IPS-15b (cell line): ENCODE measurements around the gene GRIN2A.

Experiments used
- H3K27me3 ChIP-seq: one replicate; pipeline ENCODE4 v1.6.1; 2013; ENCODE audit warnings: low read length; ENCODE audit not compliant: control insufficient read depth, insufficient read depth
- H3K36me3 ChIP-seq: one replicate; pipeline ENCODE4 v1.6.1; 2013; ENCODE audit warnings: low read length; ENCODE audit not compliant: control insufficient read depth, insufficient read depth
- H3K4me1 ChIP-seq: one replicate; pipeline ENCODE4 v1.6.1; 2013; ENCODE audit warnings: mild to moderate bottlenecking, low read length; ENCODE audit not compliant: control insufficient read depth, insufficient read depth
- H3K4me3 ChIP-seq: one replicate; pipeline ENCODE4 v1.5.1; 2013; ENCODE audit warnings: low read depth, low read length
- H3K9ac ChIP-seq: one replicate; pipeline ENCODE4 v1.6.1; 2013; ENCODE audit warnings: low read depth, mild to moderate bottlenecking, low read length
- H3K9me3 ChIP-seq: one replicate; pipeline ENCODE4 v1.6.1; 2013; ENCODE audit warnings: mild to moderate bottlenecking, low read length; ENCODE audit not compliant: control insufficient read depth, insufficient read depth

Gene GRIN2A

GRCh38 chr16:10180771-10181163, 1.5 kb downstream of the GRIN2A start:
- Histone ChIP-seq H3K27me3 (peaks cover 74% of the 10 kb centered on the region), H3K9me3 (no peaks in the 10 kb centered on the region), H3K36me3 (no peaks in the 10 kb centered on the region), H3K9ac (no peak overlapping the region), H3K4me1 (no peaks in the 10 kb centered on the region), H3K4me3 (peak overlapping the region; percentile 85)

GRCh38 chr16:10180042-10180770, 2.0 kb downstream of the GRIN2A start:
- Histone ChIP-seq H3K36me3 (no peaks in the 10 kb centered on the region), H3K4me1 (no peaks in the 10 kb centered on the region), H3K27me3 (peaks cover 69% of the 10 kb centered on the region), H3K9ac (no peak overlapping the region), H3K4me3 (peak overlapping the region; percentile 85), H3K9me3 (no peaks in the 10 kb centered on the region)

GRCh38 chr16:10178526-10178925, 3.7 kb downstream of the GRIN2A start:
- H3K9ac ChIP-seq, result no peak overlapping the region
- H3K36me3 ChIP-seq, result no peaks in the 10 kb centered on the region
- H3K4me3 ChIP-seq, result no peak overlapping the region
- H3K27me3 ChIP-seq, result peaks cover 52% of the 10 kb centered on the region
- H3K9me3 ChIP-seq, result no peaks in the 10 kb centered on the region
- H3K4me1 ChIP-seq, result no peaks in the 10 kb centered on the region

- Histone ChIP-seq H3K9ac (no peak overlapping the region), H3K9me3 (no peaks in the 10 kb centered on the region), H3K36me3 (no peaks in the 10 kb centered on the region), H3K4me1 (no peaks in the 10 kb centered on the region), H3K27me3 (peaks cover 48% of the 10 kb centered on the region), H3K4me3 (no peak overlapping the region)
Measured at GRCh38 chr16:10178080-10178479, 4.1 kb downstream of the GRIN2A start.

GRCh38 chr16:10172848-10173655, 9.2 kb downstream of the GRIN2A start:
- H3K36me3 ChIP-seq, result no peaks in the 10 kb centered on the region

GRCh38 chr16:10171221-10171620, 11.0 kb downstream of the GRIN2A start:
- H3K27me3 ChIP-seq, result no peaks in the 10 kb centered on the region
- H3K9ac ChIP-seq, result no peak overlapping the region

More at GRCh38 chr16:10172848-10173655, 9.2 kb downstream of the GRIN2A start:
- Histone ChIP-seq H3K4me3 (no peak overlapping the region), H3K9me3 (no peaks in the 10 kb centered on the region), H3K9ac (no peak overlapping the region), H3K4me1 (no peaks in the 10 kb centered on the region), H3K27me3 (peaks cover 3% of the 10 kb centered on the region)

GRCh38 chr16:10169904-10170410, 12.3 kb downstream of the GRIN2A start:
- Histone ChIP-seq H3K9ac (no peak overlapping the region), H3K36me3 (no peaks in the 10 kb centered on the region), H3K27me3 (no peaks in the 10 kb centered on the region), H3K4me3 (no peak overlapping the region), H3K9me3 (no peaks in the 10 kb centered on the region), H3K4me1 (no peaks in the 10 kb centered on the region)

More at GRCh38 chr16:10171221-10171620, 11.0 kb downstream of the GRIN2A start:
- no peaks in the 10 kb centered on the region for H3K9me3 ChIP-seq
- H3K36me3 ChIP-seq, result no peaks in the 10 kb centered on the region
- no peak overlapping the region for H3K4me3 ChIP-seq
- H3K4me1 ChIP-seq, result no peaks in the 10 kb centered on the region

- H3K9me3 ChIP-seq, result no peaks in the 10 kb centered on the region
- H3K4me3 ChIP-seq, result no peak overlapping the region
- no peaks in the 10 kb centered on the region for H3K4me1 ChIP-seq
- no peaks in the 10 kb centered on the region for H3K36me3 ChIP-seq
- no peak overlapping the region for H3K9ac ChIP-seq
- no peaks in the 10 kb centered on the region for H3K27me3 ChIP-seq
Measured at GRCh38 chr16:10169031-10169430, 13.2 kb downstream of the GRIN2A start.

- Histone ChIP-seq H3K9me3 (no peaks in the 10 kb centered on the region), H3K9ac (no peak overlapping the region), H3K36me3 (no peaks in the 10 kb centered on the region), H3K4me3 (no peak overlapping the region), H3K4me1 (no peaks in the 10 kb centered on the region), H3K27me3 (no peaks in the 10 kb centered on the region)
Measured at GRCh38 chr16:10168258-10168657, 14.0 kb downstream of the GRIN2A start.

GRCh38 chr16:10165643-10166042, 16.6 kb downstream of the GRIN2A start:
- Histone ChIP-seq H3K36me3 (no peaks in the 10 kb centered on the region), H3K9me3 (no peaks in the 10 kb centered on the region), H3K27me3 (no peaks in the 10 kb centered on the region), H3K4me3 (no peak overlapping the region), H3K4me1 (no peaks in the 10 kb centered on the region), H3K9ac (no peak overlapping the region)

- no peaks in the 10 kb centered on the region for H3K36me3 ChIP-seq
- H3K4me1 ChIP-seq, result no peaks in the 10 kb centered on the region
- no peak overlapping the region for H3K4me3 ChIP-seq
- no peaks in the 10 kb centered on the region for H3K27me3 ChIP-seq
- no peak overlapping the region for H3K9ac ChIP-seq
- H3K9me3 ChIP-seq, result no peaks in the 10 kb centered on the region
Measured at GRCh38 chr16:10162981-10163380, 19.2 kb downstream of the GRIN2A start.

GRCh38 chr16:10156099-10156498, 26.1 kb downstream of the GRIN2A start:
- H3K4me3 ChIP-seq, result no peak overlapping the region
- H3K4me1 ChIP-seq, result no peaks in the 10 kb centered on the region
- no peaks in the 10 kb centered on the region for H3K9me3 ChIP-seq
- no peaks in the 10 kb centered on the region for H3K36me3 ChIP-seq
- H3K9ac ChIP-seq, result no peak overlapping the region
- H3K27me3 ChIP-seq, result no peaks in the 10 kb centered on the region
